CD14-positive monocyte (primary cell): ENCODE data around the gene MLXIP. TPM values are rescaled to one million over a fixed set of nuclear protein-coding genes. Genes with fewer than 3 reads are reported as not detected.

Experiments used
- DNase-seq, 3 donors: peaks; one replicate each; pipeline ENCODE4 v3.0.0-alpha.2; 2011 to 2022
- H2AFZ ChIP-seq: 2 replicates; pipeline ENCODE4 v1.6.0; 2012; ENCODE audit warnings: mild to moderate bottlenecking, low read depth, low read length, inconsistent platforms; ENCODE audit not compliant: insufficient read depth, poor library complexity, severe bottlenecking
- H3K27ac ChIP-seq, 2 donors: 1 replicate in 1 of 2; 2 replicates in 1 of 2; pipeline ENCODE4 v1.5.1; 2012 to 2013; ENCODE audit warnings: low read length in 2 of 2, control low read depth in 1 of 2, inconsistent platforms in 1 of 2, low read depth in 1 of 2, mild to moderate bottlenecking in 1 of 2
- H3K27me3 ChIP-seq, 2 donors: one replicate each; pipeline versions ENCODE4 v1.6.0 to v1.6.1; 2011 to 2013; ENCODE audit warnings: low read length in 2 of 2; ENCODE audit not compliant: control insufficient read depth in 2 of 2, insufficient read depth in 2 of 2
- H3K36me3 ChIP-seq, 2 donors: replicated peaks in 1 of 2; 1 replicate in 1 of 2; 2 replicates in 1 of 2; pipeline versions ENCODE4 v1.5.1 to v1.6.1; 2012 to 2013; ENCODE audit warnings: low read length in 2 of 2, control low read depth in 1 of 2, inconsistent platforms in 1 of 2, mild to moderate bottlenecking in 1 of 2; ENCODE audit not compliant: insufficient read depth in 2 of 2, control insufficient read depth in 1 of 2
- H3K4me1 ChIP-seq, 2 donors: 1 replicate in 1 of 2; 2 replicates in 1 of 2; pipeline versions ENCODE4 v1.5.1 to v1.6.1; 2012 to 2013; ENCODE audit warnings: low read length in 2 of 2, control low read depth in 1 of 2, inconsistent platforms in 1 of 2, mild to moderate bottlenecking in 1 of 2, moderate library complexity in 1 of 2; ENCODE audit not compliant: insufficient read depth in 2 of 2, control insufficient read depth in 1 of 2
- H3K4me2 ChIP-seq: replicated peaks from 2 replicates; pipeline ENCODE3; 2012; ENCODE audit warnings: low read length, moderate library complexity, mild to moderate bottlenecking; ENCODE audit not compliant: poor library complexity, severe bottlenecking; ENCODE audit errors: extremely low read depth
- H3K4me3 ChIP-seq, 3 experiments: fragments of 200-600 bp in 1 of 3; sonication (generic) in 1 of 3; replicated peaks in 1 of 3; 1 replicate in 2 of 3; 2 replicates in 1 of 3; pipeline ENCODE4 v1.5.1; 2011 to 2013; ENCODE audit warnings: low read length in 3 of 3, mild to moderate bottlenecking in 3 of 3, control low read depth in 2 of 3, low read depth in 2 of 3, inconsistent platforms in 1 of 3, moderate library complexity in 1 of 3
- H3K79me2 ChIP-seq: 2 replicates; pipeline ENCODE4 v1.6.0; 2012; ENCODE audit warnings: mild to moderate bottlenecking, control low read depth, inconsistent platforms, low read length, moderate library complexity; ENCODE audit not compliant: insufficient read depth
- H3K9ac ChIP-seq: 2 replicates; pipeline ENCODE4 v1.6.0; 2017; ENCODE audit warnings: low read length, mild to moderate bottlenecking; ENCODE audit not compliant: insufficient read depth, poor library complexity, severe bottlenecking
- H3K9me3 ChIP-seq, 2 donors: replicated peaks in 1 of 2; 1 replicate in 1 of 2; 2 replicates in 1 of 2; pipeline versions ENCODE4 v1.5.1 to v1.6.1; 2012 to 2013; ENCODE audit warnings: low read length in 2 of 2, control low read depth in 1 of 2; ENCODE audit not compliant: control insufficient read depth in 1 of 2, insufficient read depth in 1 of 2
- H4K20me1 ChIP-seq: 2 replicates; pipeline ENCODE4 v1.6.0; 2012; ENCODE audit warnings: mild to moderate bottlenecking, low read length, control low read depth, moderate library complexity; ENCODE audit not compliant: insufficient read depth
- H3K27ac Mint-ChIP-seq, 7 donors: one replicate each; pipeline ENCODE4 v1.8.0; 2020; ENCODE audit warnings: mild to moderate bottlenecking in 7 of 7, mixed read lengths in 7 of 7, moderate library complexity in 6 of 7, inconsistent platforms in 2 of 7
- H3K27me3 Mint-ChIP-seq, 3 donors: one replicate each; pipeline ENCODE4 v1.8.0; 2021 to 2022; ENCODE audit warnings: low read depth in 3 of 3, mild to moderate bottlenecking in 3 of 3, mixed read lengths in 3 of 3, moderate library complexity in 3 of 3, inconsistent platforms in 1 of 3
- H3K36me3 Mint-ChIP-seq, 2 donors: one replicate each; pipeline ENCODE4 v1.8.0; 2020; ENCODE audit warnings: mixed read lengths in 2 of 2, inconsistent platforms in 1 of 2, mild to moderate bottlenecking in 1 of 2
- H3K4me1 Mint-ChIP-seq: one replicate; pipeline ENCODE4 v1.8.0; 2020; ENCODE audit warnings: mild to moderate bottlenecking, mixed read lengths
- H3K4me3 Mint-ChIP-seq, 2 donors: one replicate each; pipeline ENCODE4 v1.8.0; 2020; ENCODE audit warnings: mild to moderate bottlenecking in 2 of 2, mixed read lengths in 2 of 2, moderate library complexity in 1 of 2
- H3K9me3 Mint-ChIP-seq, 7 donors: one replicate each; pipeline ENCODE4 v1.8.0; 2020 to 2022; ENCODE audit warnings: mixed read lengths in 7 of 7, mild to moderate bottlenecking in 6 of 7, moderate library complexity in 6 of 7, inconsistent platforms in 2 of 7
- WGBS: methylation state at CpG from one replicate; pipeline ENCODE4 v1.1.5; 2013; ENCODE audit warnings: missing lambda C conversion rate; ENCODE audit not compliant: insufficient coverage; 5-methylcytosine and 5-hydroxymethylcytosine counted together
- intact Hi-C, 2 donors: fragments of 100-400 bp; cut with micrococcal nuclease; formaldehyde crosslinking; loops; one replicate each; pipeline versions ENCODE4 v1.15.0 to v1.15.1; 2023
- polyA plus RNA-seq, 3 donors: library from polyadenylated mRNA; depleted of rRNA in 1 of 3; unstranded in 2 of 3; stranded (reverse) in 1 of 3; fragments of 300-500 nt in 2 of 3; fragments of >200 nt in 1 of 3; fragmentation: Illumina TruSeq in 2 of 3; gene quantifications; 1 replicate in 2 of 3; 2 replicates in 1 of 3; pipeline ENCODE4 v1.2.3, GENCODE V29; 2012 to 2021
- TF ChIP-seq, protein P1 (sequence below): fragments of 200-600 bp; IDR thresholded peaks from one replicate; pipeline ENCODE4 v1.8.0; 2022; ENCODE audit warnings: antibody characterized with exemption, mild to moderate bottlenecking

The MLXIP gene
- polyA plus RNA-seq, 3 donors = 4.5 to 44.8 (median 4.6) TPM

DNA sequence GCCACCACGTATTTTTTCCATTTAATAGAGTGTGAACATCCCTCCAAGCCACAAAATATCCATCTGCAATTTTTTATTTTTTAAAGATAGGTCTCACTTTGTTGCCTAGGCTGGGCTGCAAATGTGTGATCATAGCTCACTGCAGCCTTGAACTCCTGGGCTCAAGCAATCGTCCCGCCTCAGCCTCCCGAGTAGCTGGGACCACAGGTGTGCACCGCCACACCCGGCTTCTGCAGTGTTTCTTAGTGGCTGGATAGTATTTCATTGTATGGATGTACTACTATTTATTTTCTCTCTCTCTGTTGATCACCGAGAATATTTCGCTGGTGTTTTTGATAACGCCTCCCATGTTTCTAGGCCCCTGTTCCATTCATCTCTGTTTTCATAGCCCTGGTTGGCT is 17.5 kb downstream of the MLXIP start:
- H3K79me2 ChIP-seq = peaks cover 99% of the 10 kb centered on the region
- no peak overlapping the region for H2AFZ ChIP-seq
- peaks cover 58 to 59% of the 10 kb centered on the region in 2 donors for H3K4me1 ChIP-seq
- no peaks in the 10 kb centered on the region for H3K9me3 Mint-ChIP-seq
- no peak overlapping the region for H3K27ac ChIP-seq
- no peak overlapping the region for H3K9ac ChIP-seq
- no peak for DNase-seq
- H4K20me1 ChIP-seq = peaks cover 100% of the 10 kb centered on the region
- H3K27me3 Mint-ChIP-seq = no peaks in the 10 kb centered on the region
- no peak overlapping the region for H3K4me2 ChIP-seq
- peaks cover 4 to 14% of the 10 kb centered on the region in 2 donors for H3K36me3 ChIP-seq
- no peak overlapping the region for H3K4me3 ChIP-seq
- no peaks in the 10 kb centered on the region for H3K9me3 ChIP-seq
- WGBS = 93% methylated on average over 3 of the region's 9 CpGs
- TF ChIP-seq, protein P1, sequence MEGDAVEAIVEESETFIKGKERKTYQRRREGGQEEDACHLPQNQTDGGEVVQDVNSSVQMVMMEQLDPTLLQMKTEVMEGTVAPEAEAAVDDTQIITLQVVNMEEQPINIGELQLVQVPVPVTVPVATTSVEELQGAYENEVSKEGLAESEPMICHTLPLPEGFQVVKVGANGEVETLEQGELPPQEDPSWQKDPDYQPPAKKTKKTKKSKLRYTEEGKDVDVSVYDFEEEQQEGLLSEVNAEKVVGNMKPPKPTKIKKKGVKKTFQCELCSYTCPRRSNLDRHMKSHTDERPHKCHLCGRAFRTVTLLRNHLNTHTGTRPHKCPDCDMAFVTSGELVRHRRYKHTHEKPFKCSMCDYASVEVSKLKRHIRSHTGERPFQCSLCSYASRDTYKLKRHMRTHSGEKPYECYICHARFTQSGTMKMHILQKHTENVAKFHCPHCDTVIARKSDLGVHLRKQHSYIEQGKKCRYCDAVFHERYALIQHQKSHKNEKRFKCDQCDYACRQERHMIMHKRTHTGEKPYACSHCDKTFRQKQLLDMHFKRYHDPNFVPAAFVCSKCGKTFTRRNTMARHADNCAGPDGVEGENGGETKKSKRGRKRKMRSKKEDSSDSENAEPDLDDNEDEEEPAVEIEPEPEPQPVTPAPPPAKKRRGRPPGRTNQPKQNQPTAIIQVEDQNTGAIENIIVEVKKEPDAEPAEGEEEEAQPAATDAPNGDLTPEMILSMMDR = no peak
- intact Hi-C loops = no loop called here
- peaks cover 6 to 15% of the 10 kb centered on the region in 2 donors for H3K36me3 Mint-ChIP-seq
- no peaks in the 10 kb centered on the region for H3K27me3 ChIP-seq
- H3K4me1 Mint-ChIP-seq = peaks cover 47% of the 10 kb centered on the region
- H3K27ac Mint-ChIP-seq = peak overlapping the region in 5 of 7 donors; percentile 17 to 62 (median 50)
- H3K4me3 Mint-ChIP-seq = no peak overlapping the region

DNA sequence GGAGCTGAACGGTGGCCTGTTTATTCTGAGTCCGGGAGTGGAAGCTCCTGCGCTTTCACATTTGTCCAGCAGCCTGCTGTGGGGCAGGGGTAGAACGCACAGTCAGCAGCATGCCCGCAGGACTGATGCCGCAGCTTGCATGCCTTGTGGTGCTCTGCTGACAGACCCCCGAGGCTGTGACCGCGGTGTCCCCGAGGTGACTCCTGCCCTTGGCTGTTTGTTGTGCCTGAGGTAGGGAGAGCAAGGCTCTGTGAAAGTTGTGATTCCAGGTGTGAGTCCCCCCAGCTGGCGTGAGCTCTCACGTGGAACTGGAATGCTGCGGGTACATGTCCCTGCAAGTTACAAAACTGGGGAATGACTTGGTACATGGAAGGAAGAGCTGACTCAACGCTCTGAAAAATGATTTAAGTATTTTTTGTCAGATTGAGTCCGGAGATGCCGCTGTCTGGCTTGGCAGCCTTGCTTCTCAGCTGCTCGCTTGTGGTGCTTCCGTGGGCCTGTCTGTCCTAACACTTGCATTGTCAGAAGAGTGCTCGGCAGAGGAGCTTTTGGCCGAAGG is 18.1 kb downstream of the MLXIP start:
- Histone ChIP-seq H3K9ac (no peak overlapping the region), H3K79me2 (peaks cover 98% of the 10 kb centered on the region), H3K27ac (no peak overlapping the region), H2AFZ (no peak overlapping the region), H3K4me1 (peaks cover 54% of the 10 kb centered on the region in 2 donors), H3K4me2 (no peak overlapping the region), H3K36me3 (peaks cover 4 to 14% of the 10 kb centered on the region in 2 donors), H3K27me3 (no peaks in the 10 kb centered on the region), H3K4me3 (no peak overlapping the region), H3K9me3 (no peaks in the 10 kb centered on the region), H4K20me1 (peaks cover 99% of the 10 kb centered on the region)
- no peaks in the 10 kb centered on the region for H3K27me3 Mint-ChIP-seq
- peaks cover 50% of the 10 kb centered on the region for H3K4me1 Mint-ChIP-seq
- 80% methylated on average over 20 of the region's 20 CpGs for WGBS
- H3K9me3 Mint-ChIP-seq = no peaks in the 10 kb centered on the region
- DNase-seq = no peak
- peak overlapping the region in 2 of 7 donors; percentile 17 to 54 for H3K27ac Mint-ChIP-seq
- TF ChIP-seq, protein P1 = no peak
- H3K36me3 Mint-ChIP-seq = peaks cover 6 to 15% of the 10 kb centered on the region in 2 donors
- intact Hi-C loops = no loop called here
- no peak overlapping the region for H3K4me3 Mint-ChIP-seq
